ENCODE data around the gene DPCD.
A peak's percentile ranks its signal among the peaks of the same experiment; 100 is the strongest.
"Not testable (repeated sequence)": the region's sequence is repeated elsewhere in the genome, so short reads cannot be mapped to it uniquely, and the experiment has no call there.

Gene DPCD

DNA sequence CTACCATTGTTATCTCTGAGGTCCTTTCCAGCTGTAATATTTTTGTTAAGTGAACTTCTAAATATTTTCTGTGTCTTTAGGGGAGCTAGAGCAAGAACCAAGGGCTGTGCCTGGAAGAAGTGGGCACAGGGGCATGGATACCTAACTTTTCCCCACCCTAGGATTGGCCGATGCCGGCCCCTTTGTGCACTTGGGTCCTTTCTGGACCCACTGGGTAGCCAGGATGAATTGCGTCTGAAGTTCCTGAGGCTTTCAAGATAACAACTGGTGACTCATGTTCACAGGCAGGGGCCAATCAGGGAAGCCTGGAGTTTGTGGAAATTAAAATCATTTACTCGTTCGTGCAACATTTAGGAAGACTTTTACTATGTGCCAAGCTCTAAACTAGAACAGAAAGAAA, 758 bp downstream of the DPCD start:
- peak; percentile 73 for FAIRE-seq

GRCh38 chr10:101593331-101593730, 5.2 kb downstream of the DPCD start:
- not testable (repeated sequence) for FAIRE-seq

- peak; percentile 99 for FAIRE-seq
Measured at GRCh38 chr10:101595591-101596433, 7.7 kb downstream of the DPCD start.

DNA sequence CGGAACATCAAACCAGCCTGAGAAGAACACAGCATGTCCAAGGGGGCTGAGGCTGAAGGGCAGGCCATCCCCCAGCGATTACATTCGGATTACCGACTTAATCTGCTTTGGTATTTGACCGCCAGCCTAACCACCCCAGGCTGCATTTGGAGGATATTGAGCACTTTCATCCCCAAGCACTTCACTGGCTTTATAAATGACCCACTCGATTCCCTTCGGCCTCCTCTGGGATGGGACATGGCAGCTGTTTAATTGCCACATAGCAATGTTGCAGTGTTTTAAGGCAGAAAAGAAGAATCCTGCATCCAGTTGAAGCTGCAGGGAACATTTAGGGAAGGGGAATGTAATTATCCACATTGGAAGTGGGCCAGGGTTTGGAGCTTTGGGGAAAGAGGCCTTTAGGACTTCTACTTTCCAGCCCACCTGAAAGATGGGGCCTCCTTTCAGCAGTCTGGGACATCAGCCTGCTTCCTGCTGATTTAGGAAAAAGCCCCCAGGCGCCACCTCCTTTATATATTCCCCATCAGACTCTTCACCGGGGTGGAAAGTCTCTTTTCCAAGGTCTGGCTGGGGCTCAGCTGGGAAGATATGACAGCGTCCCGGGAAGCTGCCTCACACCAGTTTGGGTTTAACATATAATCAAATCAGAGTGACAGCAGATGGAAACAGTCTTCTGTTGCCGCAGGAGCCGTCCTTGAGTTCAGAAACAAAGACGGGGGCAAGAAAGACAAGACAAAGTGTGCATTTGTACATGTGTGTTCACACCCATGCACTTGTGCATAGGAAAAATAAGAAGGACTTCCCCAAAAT, 9.2 kb downstream of the DPCD start:
- peak; percentile 99 for FAIRE-seq

GRCh38 chr10:101601541-101601940, 13.4 kb downstream of the DPCD start:
- no peak for FAIRE-seq

GRCh38 chr10:101602761-101603398, 14.8 kb downstream of the DPCD start:
- peak; percentile 97 for FAIRE-seq

DNA sequence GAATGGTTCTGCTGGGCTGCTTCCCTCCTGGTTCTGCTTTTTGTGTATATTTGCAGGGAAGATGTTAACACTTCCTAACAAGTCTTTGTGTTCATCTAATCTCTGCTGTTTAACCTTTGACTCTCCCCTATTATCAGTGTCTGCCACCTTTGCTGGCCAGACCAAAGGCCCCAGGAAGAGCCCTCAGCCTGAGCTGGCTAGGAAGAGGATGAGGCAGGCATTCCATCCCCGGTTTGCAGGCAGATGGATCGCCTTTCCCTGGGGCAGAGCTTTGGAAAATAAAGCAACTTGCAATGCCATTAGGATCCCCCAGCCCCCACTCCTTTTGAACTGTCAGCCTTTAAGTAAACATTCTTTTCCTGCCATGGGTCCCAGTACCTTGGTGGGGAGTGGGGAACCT, 19.0 kb downstream of the DPCD start:
- FAIRE-seq = no peak

GRCh38 chr10:101609481-101609880, 21.4 kb downstream of the DPCD start:
- no peak for FAIRE-seq

DNA sequence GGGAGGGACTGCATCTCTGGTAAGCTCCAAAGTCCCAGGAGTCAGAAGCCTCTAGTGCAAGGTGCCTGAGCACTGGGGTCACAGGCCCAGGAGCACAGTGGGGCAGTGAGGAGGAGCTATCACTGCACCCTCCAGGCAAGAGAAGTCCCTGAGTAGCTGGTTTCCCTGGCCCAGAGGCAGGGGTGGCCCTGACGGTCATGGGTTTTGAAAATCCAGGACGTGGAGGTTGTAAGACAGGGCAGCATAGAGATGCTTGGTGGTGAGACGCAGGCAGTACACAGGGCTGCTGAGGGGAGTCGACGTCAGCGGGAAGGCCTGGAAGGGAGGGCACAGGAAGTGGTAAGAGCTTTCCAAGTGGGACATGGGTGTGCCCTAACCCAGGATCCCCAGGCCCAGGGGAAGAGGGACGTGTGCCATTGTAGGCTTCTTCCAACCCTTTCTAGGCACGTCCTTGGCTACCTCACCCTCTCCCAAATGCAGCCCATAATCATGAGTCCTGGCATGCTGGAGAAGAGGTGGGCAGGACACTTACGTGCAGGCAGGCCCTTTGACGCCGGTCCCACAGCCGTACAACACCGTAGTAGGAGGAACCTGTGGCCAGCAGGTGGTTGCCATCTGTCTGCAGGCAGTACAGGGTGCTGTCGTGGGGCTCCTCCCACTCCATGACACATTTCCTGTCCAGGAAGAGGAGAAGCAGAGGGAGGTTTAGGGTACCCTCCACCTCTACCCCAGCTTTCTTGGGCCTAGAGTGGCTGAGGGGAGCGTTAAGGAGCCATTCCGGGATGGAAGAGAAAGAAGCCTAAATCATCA, 23.2 kb downstream of the DPCD start:
- no peak for FAIRE-seq

- no peak for FAIRE-seq
Measured at GRCh38 chr10:101612086-101612485, 24.0 kb downstream of the DPCD start.

DNA sequence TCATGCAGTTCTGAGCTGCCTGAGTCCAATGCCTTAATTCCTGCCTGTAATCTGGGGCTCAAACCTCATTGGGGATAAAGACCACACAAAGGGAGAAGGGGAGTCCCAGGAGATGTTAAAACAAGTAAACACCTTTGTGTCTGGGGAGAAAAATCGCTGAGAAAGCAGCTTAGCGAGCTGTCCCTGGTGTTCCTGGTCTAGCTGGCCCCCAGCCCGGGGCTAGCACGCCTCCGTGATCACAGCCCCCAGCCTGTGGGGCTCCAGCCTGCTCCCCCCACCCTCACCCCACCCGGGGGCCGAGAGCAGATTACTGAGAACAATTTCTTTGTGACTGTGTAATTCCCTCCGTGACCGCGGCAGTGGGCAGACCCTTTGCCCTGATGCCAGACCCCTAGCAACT, 24.8 kb downstream of the DPCD start:
- no peak for FAIRE-seq

DNA sequence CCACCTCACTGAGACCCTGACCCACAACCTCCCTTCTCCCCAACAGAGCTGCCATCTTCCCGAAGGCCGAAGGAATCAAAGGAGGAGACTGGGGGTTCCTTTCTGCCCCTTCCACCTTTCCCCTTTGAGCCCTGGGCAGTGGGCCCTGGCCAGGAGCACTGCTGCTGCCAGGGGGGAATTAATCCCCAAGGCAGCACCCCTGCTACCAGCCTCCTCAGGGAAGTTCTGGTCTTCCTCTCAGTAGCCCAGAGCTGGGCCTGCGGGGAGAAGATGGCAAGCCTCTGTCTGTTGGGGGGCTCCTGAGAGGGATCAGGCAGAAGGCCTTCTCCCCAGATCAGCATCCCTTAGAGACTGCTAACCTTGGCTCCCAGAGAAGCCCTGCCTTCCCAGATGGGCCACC, 25.5 kb downstream of the DPCD start:
- FAIRE-seq = no peak

DNA sequence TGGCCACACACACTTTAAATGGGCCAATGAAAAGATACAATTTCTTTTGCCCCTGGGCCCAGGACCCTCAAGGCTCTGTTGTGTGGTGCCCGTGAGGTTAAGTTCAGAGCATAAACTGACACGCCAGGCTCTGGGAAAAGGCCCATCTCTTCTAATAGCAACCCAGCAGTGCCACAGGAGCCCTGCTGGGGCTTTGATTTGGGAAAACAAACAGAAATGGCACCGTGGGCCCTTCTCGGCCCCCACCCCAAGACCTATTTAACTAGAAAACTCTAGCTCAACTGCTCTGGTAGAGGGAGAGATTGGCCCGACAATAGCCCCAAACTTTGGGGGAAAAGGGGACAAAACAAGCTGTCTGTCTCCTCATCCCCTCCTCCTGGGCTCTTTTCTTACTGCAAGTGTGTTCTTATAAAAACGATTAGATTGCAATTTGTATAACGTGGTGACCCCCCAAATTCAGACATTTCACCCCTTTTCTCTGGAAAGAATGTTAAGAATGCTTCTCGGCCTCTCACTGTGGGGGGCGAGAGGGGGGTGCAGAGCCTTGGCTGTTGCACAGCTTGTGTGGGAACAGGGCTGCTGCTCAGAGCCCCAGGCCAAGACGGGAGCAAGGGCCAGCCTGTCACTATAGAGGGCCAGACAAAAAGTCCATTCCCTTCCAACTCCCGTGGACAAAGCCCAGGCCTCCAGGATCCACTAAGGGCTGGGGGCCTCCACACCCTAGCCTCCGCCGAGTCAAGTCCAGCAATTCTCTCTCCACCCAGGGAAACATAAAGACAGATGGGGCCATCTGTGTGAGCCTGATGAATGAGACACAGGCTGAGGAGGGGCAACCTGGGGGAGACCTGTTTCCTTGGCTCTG, 26.8 kb downstream of the DPCD start:
- no peak for FAIRE-seq

DNA sequence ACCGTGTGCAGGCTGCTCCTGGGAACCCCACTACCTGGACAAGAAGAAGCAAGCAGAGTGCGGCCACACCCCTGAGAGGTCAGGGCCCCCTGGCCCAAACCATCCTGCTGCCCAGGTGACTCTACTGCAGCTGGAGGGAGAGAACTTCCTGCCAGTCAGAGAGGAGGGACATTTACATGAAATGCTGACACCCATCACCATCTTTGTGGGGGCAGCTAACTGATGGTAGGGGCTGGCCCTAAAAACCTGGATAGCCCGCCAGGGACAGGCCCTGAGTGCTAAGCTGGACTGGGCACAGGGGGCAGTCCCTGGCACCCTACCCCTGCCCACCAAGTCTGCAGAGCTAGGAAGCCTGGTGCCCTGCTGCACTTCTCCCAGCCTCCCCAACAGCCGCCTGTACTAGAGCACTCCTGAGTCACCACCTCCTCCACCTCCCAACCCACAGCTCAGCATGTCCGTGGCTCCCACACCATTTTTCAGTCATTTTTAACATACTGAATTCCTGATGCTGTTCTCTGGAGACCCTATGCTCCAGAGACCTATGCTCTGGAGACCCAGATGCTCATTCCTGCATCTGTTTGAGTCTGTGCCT, 27.5 kb downstream of the DPCD start:
- FAIRE-seq = no peak

- FAIRE-seq = no peak
Measured at GRCh38 chr10:101616415-101617101, 28.4 kb downstream of the DPCD start.

- no peak for FAIRE-seq
Measured at GRCh38 chr10:101617102-101617823, 29.1 kb downstream of the DPCD start.

GRCh38 chr10:101617824-101618568, 29.9 kb downstream of the DPCD start:
- no peak for FAIRE-seq

- no peak for FAIRE-seq
Measured at GRCh38 chr10:101618871-101619270, 30.8 kb downstream of the DPCD start.

DNA sequence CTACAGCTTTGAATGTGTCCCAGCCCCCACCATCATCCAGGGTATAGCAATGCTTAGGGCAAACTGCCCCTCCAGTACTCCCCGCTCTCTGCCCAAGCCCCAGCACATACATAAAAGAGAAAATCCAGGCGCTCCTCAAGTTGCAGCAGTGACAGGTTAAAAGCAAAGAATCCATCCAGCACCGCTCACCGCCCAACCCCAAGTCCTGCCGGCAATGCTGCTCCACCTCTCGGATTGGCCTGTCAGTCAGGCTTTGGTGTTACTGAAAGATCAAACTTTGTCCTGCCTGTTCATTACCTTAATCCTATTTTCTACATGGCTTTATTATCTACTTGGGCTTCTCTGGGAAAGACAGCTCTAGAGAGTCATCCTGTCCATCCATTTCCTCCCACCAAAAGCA, 31.9 kb downstream of the DPCD start:
- FAIRE-seq = no peak
